Keratinocyte (primary cell): ENCODE data around the gene CLDN20.

Experiments
- CTCF ChIP-seq, 3 experiments: IDR thresholded peaks in 1 of 3; conservative IDR thresholded peaks in 1 of 3; optimal IDR thresholded peaks in 1 of 3; 2 replicates in 2 of 3; 3 replicates in 1 of 3; pipeline versions ENCODE3 to v1.5.1; 2011; ENCODE audit warnings: low read length in 3 of 3, mild to moderate bottlenecking in 3 of 3, moderate library complexity in 2 of 3, control low read depth in 1 of 3, inconsistent platforms in 1 of 3; ENCODE audit not compliant: insufficient read depth in 2 of 3; ENCODE audit errors: extremely low read depth in 1 of 3
- EZH2 ChIP-seq: IDR thresholded peaks from one replicate; pipeline ENCODE4 v1.6.1; 2012; ENCODE audit warnings: inconsistent platforms, mild to moderate bottlenecking, low read length, moderate library complexity

- TF ChIP-seq CTCF (optimal IDR thresholded peaks at IDR 0.05 in 1 of 3, IDR thresholded peaks at IDR 0.05 in 1 of 3, conservative IDR thresholded peaks at IDR 0.05 in 1 of 3; ENCODE audit: extremely low read depth in 1 of 3, insufficient read depth in 2 of 3, low read length in 3 of 3) (no peak), EZH2 (no peak)
Observed at GRCh38 chr6:155237613-155238012, 26.2 kb upstream of the CLDN20 start.
